GM21529 (cell line): ENCODE results near the gene NDC80.
A peak's percentile ranks its signal among the peaks of the same experiment; 100 is the strongest.
"Not testable (repeated sequence)": the region's sequence is repeated elsewhere in the genome, so short reads cannot be mapped to it uniquely, and the experiment has no call there.

ENCODE experiments used
- ATAC-seq: cut with Tn5 transposase; IDR thresholded peaks from one replicate; pipeline ENCODE4 v1.9.1; 2021; ENCODE audit not compliant: unreplicated experiment

Gene NDC80

DNA sequence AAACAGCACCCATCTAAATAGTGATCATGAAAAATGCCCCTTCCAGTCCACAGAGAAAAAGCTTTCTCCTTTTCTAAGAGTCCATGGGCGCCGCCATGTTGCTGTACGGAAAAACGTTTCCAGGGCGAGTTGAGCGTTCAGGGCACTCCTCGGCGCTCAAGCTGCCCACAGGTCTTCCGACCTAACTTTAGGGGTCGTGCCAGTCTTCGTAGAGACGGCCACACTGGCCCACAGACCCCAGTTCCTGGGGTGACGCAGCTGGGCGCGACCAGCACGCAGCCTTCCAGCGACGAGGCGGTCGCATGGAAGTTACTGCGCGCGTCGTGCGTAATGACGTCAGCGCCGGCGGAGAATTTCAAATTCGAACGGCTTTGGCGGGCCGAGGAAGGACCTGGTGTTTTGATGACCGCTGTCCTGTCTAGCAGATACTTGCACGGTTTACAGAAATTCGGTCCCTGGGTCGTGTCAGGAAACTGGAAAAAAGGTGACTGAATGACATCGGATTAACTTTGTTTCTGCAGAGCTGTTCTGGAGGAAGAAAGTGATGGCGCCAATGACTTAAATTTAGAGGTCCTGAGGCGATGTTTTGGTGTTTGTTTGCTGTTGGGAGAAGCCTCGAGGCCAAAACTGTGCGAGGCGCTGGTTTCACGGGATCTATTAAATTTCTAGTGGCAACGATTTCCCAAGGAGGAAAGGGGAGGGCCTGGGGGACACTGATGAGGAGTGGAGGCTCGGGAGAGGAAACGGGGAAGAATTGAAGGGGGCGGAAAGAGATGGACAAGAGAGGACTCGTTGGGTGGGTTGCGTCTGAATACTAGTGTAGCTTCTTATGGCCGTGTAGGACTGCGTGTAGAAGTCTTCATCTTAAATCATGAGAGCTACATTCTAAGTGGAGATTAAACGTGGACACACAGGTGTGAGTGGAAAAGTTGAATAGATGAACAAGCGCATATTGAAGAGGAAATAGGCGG is at the start of gene NDC80, which contains the start of gene METTL4:
Gene NDC80, plus strand, starts transcription at position 358 of the 971 bp plus-strand sequence. CDS start 1,429 bp downstream, outside the sequence.
Gene METTL4, minus strand, starts transcription at position 306 of the 971 bp plus-strand sequence. CDS start 4,289 bp downstream, outside the sequence.
- peak; percentile 70 for ATAC-seq

DNA sequence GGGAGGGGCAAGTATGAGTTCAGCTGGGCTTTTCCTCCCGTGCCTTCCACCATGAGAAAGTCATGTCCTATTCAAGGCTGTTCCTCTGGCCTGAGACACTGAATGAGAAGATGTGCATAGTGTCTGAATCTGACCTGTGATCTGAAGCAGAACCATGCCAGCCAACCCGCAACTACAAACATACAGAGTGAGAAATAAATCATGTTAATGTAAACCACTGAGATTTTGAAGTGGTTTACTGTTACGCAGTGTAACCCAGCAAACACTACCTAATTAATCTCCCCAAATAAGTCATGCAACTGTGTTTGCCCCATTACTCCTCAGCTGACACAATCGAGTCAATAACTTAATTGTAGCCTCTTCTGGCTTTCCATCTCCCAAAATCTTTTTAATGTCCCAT is 49.2 kb upstream of the NDC80 start:
- no peak for ATAC-seq

GRCh38 chr18:2524794-2525198 is 46.6 kb upstream of the NDC80 start:
- not testable (repeated sequence) for ATAC-seq

- no peak for ATAC-seq
These were observed 45.0 kb upstream of the NDC80 start for GRCh38 chr18:2526329-2526728.

- no peak for ATAC-seq
These were observed 42.2 kb upstream of the NDC80 start for GRCh38 chr18:2529154-2529553.

DNA sequence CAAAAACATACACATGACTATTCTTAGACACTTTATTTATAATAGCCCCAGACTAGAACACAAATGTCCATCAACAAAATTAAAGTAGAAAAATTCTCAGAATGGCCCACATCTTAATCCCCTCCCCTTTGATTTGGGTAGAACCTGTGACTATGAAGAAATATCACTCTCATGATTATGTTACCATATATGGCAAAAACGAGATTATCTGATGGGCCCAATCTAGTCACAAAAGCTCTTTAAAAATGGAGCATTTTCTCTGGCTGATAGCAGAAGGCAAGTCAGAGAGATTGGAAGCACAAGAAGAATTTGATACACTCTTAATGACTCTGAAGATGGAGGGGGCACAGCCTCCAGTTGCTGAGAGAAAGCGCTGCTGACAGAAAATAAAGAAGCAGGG is 39.6 kb upstream of the NDC80 start:
- no peak for ATAC-seq

DNA sequence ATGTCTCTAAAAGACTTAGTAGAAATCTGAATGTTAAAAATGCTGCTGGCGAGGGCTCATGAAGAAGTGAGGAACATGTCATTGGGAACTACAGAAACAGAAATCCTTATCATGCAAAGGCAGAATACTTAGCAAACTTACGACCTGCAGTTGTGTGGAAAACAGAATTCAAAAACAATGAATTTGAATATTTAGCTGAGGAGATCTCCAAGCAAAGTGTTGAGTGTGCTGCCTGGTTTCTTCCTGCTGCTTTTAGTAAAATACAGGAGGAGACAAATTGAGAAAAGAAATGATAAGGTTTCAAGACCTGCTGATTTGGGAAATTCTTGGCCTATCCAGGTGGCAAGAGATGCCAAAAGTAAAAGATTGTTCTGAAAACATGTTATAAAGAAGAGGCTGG is 38.6 kb upstream of the NDC80 start:
- no peak for ATAC-seq

DNA sequence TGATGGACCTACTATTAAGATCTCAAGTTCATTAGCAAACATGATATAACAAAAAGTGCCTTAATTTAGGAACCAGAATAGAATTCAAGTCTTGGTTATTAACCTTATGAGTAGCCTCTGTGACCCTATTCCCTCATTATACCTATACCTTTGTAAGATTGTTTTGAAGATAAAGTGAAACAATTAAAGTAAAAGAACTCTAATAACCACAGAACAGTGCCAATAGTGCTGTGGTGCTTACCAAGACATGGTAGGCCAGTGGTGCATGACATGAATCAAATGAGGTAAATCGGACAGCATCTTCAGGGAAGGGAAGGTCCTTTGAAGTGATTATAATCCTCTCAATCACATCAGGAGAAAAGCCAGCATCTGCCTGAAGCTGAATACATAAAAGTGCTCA is 36.5 kb upstream of the NDC80 start:
- ATAC-seq = no peak

DNA sequence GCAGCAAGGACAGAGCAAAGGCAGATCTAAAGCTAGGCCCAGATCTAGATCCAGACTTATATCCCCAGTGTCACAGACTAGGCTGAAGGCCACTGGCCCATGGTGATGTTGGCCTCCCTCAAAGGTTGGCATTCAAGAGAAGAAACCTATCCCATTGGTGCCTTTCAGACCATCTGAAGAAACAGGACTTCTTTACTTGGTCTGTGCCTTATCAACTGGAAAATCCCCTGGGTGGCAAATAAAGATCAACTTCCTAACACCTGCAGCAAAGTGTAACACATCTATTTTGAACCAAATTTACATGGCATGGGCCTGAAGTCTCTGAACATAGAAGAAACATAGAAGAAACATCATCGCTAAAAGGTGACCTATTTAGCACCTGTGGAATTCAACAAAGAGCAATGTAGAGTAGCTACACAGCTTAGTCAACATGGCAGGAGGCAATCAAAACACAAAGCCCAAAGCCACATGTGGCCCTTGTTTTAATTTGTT is 35.9 kb upstream of the NDC80 start:
- no peak for ATAC-seq

GRCh38 chr18:2536063-2536462 is 35.3 kb upstream of the NDC80 start:
- ATAC-seq = no peak

GRCh38 chr18:2536493-2536892 is 34.9 kb upstream of the NDC80 start:
- no peak for ATAC-seq

GRCh38 chr18:2537296-2537695 is 34.1 kb upstream of the NDC80 start:
- ATAC-seq = no peak

DNA sequence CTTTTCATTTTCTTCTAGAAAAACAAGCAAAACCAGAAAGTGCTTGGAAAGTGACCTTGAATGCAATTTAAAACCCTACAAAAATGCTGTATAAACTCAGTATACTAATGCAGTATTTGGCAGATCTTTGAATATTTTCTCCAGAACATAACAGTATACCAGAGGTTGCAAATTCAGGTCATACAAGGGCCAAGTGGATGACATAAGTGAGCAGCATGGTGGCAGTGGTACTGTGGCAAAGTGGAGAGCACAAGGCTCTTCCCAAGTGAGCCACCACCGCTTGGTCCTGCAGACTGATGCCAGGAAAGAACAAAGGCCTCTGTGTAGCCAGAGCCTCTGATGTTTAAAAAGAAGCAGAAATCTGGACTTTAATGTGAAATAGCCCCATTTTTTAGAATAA is 33.1 kb upstream of the NDC80 start:
- ATAC-seq = no peak

- no peak for ATAC-seq
These were observed 32.5 kb upstream of the NDC80 start for GRCh38 chr18:2538844-2539243.

GRCh38 chr18:2540575-2540974 is 30.8 kb upstream of the NDC80 start:
- ATAC-seq = no peak

GRCh38 chr18:2541925-2542563 is 29.3 kb upstream of the NDC80 start:
- ATAC-seq = peak; percentile 76

- no peak for ATAC-seq
These were observed 26.2 kb upstream of the NDC80 start for GRCh38 chr18:2545155-2545554.

- ATAC-seq = peak; percentile 72
These were observed 23.8 kb upstream of the NDC80 start for GRCh38 chr18:2547477-2548087.

DNA sequence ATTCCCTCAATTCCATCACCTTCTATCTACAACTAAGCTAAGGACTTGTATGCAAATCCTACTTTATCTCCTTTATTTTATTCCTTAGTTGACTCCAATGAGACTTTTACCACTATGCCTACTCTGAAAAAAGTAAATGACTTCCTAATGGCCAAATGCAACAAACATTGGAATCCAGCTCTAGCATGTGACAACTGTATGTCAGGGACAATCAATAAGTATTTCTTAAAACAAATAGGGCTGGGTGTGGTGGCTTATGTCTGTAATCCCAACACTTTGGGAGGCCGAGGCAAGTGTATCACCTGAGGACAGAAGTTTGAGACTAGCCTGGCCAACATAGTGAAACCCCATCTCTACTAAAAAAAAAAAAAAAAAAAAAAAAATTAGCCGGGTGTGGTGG is 21.9 kb upstream of the NDC80 start:
- no peak for ATAC-seq

GRCh38 chr18:2551425-2551824 is 19.9 kb upstream of the NDC80 start:
- ATAC-seq = no peak

DNA sequence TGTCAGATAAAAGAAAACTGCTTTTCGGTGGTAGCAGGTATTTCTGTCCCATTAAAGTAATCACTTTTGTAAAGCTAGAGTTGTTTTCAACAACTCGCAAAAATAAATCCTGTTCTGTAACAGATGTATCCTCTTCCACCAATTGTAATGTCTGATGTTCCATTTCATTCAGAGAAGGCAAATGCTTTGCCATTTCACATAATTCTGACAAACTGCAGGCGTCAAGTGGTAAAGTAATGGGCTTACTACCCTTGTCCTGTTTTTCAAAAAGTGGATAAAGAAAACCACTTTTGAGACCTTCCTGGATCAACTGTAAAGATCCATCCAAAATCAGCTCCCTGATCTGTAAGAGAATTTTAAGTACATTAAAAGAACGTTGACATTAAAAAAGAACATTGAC is 16.7 kb upstream of the NDC80 start:
- ATAC-seq = no peak
